ENCODE measurements around the gene SLC27A3.

DNA sequence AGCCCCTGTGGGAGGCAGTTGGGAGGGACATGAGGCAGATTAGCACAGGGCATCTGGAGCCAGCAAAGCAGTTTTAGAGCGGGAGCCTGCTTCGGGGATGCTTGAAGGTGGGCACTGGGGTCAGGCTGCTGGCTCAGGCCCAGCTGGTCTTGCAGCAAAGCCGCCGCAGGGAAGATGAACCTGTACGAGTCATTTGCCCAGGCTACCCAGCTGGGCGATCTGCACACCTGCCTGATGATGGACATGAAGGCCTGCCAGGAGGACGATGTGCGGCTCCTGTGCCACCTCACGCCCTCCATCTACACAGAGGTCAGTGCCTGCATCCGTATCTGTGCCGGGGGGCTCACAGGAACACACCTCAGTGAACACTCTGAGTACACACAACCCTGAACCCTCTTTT, 7.7 kb upstream of the SLC27A3 start:
- no peak for TF ChIP-seq POLR2AphosphoS5 (IDR thresholded peaks at IDR 0.05)
- TF ChIP-seq, protein P1, sequence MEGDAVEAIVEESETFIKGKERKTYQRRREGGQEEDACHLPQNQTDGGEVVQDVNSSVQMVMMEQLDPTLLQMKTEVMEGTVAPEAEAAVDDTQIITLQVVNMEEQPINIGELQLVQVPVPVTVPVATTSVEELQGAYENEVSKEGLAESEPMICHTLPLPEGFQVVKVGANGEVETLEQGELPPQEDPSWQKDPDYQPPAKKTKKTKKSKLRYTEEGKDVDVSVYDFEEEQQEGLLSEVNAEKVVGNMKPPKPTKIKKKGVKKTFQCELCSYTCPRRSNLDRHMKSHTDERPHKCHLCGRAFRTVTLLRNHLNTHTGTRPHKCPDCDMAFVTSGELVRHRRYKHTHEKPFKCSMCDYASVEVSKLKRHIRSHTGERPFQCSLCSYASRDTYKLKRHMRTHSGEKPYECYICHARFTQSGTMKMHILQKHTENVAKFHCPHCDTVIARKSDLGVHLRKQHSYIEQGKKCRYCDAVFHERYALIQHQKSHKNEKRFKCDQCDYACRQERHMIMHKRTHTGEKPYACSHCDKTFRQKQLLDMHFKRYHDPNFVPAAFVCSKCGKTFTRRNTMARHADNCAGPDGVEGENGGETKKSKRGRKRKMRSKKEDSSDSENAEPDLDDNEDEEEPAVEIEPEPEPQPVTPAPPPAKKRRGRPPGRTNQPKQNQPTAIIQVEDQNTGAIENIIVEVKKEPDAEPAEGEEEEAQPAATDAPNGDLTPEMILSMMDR (IDR thresholded peaks at IDR 0.05), result no peak

All from sigmoid colon (tissue), 4 donors.